SJCRH30 (cell line): ENCODE measurements around the gene ATP2B1. TPM values are rescaled to one million over a fixed set of nuclear protein-coding genes. Genes with fewer than 3 reads are reported as not detected.
"Not testable (repeated sequence)": the region's sequence is repeated elsewhere in the genome, so short reads cannot be mapped to it uniquely, and the experiment has no call there.

ENCODE experiments used
- DNase-seq, 2 experiments: peaks; one replicate each; pipeline ENCODE4 v3.0.0-alpha.2; 2015 to 2020
- H3K27ac ChIP-seq: fragments of 250-450 bp; sonication (Bioruptor Pico); 2 replicates; pipeline ENCODE4 v1.5.1; 2020; ENCODE audit warnings: mild to moderate bottlenecking, moderate library complexity
- H3K27me3 ChIP-seq: fragments of 250-450 bp; sonication (Bioruptor Pico); 2 replicates; pipeline ENCODE4 v1.5.1; 2020; ENCODE audit warnings: mild to moderate bottlenecking, moderate library complexity
- H3K36me3 ChIP-seq: fragments of 250-450 bp; sonication (Bioruptor Pico); 2 replicates; pipeline ENCODE4 v1.5.1; 2020; ENCODE audit warnings: mild to moderate bottlenecking, moderate library complexity
- H3K4me1 ChIP-seq: fragments of 250-450 bp; sonication (Bioruptor Pico); 2 replicates; pipeline ENCODE4 v1.5.1; 2020; ENCODE audit warnings: mild to moderate bottlenecking, moderate library complexity
- H3K4me3 ChIP-seq: fragments of 250-450 bp; sonication (Bioruptor Pico); 2 replicates; pipeline ENCODE4 v1.5.1; 2020; ENCODE audit warnings: mild to moderate bottlenecking, moderate library complexity
- H3K9me3 ChIP-seq: fragments of 250-450 bp; sonication (Bioruptor Pico); replicated peaks from 2 replicates; pipeline ENCODE4 v1.5.1; 2020; ENCODE audit warnings: mild to moderate bottlenecking, moderate library complexity
- total RNA-seq: library from RNA; depleted of rRNA; stranded (reverse); fragments of >200 nt; shearing (Covaris generic); gene quantifications from 2 replicates; pipeline ENCODE4 v1.2.3, GENCODE V29; 2014

The ATP2B1 gene
- total RNA-seq, 1 experiment from 2014 or later, result 181 TPM

DNA sequence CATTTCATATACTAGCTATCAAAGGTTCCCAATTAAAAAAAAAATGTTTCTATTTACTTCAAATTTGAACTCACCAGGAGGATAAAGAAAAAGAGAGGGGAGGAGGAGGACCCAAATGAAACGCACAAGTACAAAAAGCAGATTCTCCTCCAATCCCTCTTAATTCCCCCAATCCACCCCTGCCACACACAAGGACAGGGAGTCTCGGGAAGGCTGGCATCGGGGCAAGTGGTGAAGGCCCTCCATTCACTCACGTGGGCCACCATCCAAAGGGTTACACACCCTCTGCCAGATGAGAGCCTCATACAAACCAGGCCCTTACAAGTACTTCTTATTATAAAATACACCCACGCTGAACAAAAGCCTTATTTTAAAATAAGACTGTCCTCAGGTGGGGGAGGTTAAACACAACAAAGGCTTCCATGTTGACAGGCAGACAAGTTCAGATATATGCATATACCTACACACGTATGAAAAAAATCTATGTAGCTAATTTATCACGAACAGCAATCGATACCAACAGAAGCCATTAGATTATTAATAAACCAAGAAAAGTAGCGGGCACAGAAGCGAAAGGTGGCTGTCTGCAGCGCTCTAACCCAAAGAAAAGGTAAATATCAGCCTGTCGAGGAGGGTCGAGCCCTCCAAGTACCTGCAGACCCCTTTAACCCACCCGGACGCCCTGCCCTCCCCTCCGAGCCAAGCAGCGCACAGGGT is 1.5 kb downstream of the ATP2B1 start:
- H3K4me3 ChIP-seq, result peak overlapping the region; percentile 87
- peaks cover 20% of the 10 kb centered on the region for H3K4me1 ChIP-seq
- DNase-seq, result peak; percentile 58 to 73
- no peaks in the 10 kb centered on the region for H3K9me3 ChIP-seq
- no peaks in the 10 kb centered on the region for H3K27me3 ChIP-seq
- H3K27ac ChIP-seq, result peak overlapping the region; percentile 96
- peaks cover 7% of the 10 kb centered on the region; the same call in 1 of the 2 replicates for H3K36me3 ChIP-seq

DNA sequence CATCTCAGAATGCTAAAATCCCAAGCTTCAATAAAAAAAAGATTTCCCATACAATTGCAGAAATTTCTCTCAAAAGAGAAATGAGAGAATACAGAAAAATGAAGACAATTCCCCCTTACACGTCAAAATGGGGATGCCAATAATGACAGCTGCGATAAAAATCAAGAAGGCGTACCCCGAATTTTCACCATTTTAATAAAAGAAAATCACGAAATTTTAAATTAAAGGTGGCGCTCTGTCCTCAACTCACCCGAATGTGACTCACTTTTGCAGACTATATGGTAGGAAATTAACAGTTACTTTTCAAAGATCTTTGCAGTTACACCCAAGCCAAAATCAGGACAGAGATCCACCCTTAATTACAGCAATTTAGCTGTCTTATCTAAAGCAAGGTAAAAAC is 2.1 kb downstream of the ATP2B1 start:
- Histone ChIP-seq H3K36me3 (peaks cover 11% of the 10 kb centered on the region), H3K27ac (peak overlapping the region; percentile 96), H3K9me3 (no peaks in the 10 kb centered on the region), H3K4me1 (peaks cover 20% of the 10 kb centered on the region), H3K4me3 (peak overlapping the region; percentile 87), H3K27me3 (no peaks in the 10 kb centered on the region)
- no peak for DNase-seq

DNA sequence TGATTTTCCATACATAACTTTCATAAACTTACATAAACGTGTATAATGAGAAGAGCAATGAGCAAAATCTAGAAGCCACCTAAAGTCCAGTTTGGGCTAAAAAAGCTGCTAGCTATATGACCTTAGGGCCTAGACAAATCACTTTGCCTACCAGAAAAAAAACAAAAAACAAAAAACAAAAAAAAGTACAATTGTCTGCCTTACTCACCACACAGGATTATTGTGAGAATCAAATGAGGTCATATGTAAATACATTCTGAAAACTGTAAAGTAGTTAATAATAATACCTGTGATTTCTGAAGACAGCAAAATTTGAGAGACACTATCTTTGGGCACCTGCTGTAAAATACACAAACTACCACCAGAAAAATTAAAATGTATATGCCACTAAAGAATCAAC is 4.2 kb downstream of the ATP2B1 start:
- Histone ChIP-seq H3K4me3 (no peak overlapping the region), H3K27me3 (no peaks in the 10 kb centered on the region), H3K4me1 (peaks cover 20% of the 10 kb centered on the region), H3K9me3 (no peaks in the 10 kb centered on the region), H3K27ac (no peak overlapping the region), H3K36me3 (peaks cover 15% of the 10 kb centered on the region)
- no peak for DNase-seq

DNA sequence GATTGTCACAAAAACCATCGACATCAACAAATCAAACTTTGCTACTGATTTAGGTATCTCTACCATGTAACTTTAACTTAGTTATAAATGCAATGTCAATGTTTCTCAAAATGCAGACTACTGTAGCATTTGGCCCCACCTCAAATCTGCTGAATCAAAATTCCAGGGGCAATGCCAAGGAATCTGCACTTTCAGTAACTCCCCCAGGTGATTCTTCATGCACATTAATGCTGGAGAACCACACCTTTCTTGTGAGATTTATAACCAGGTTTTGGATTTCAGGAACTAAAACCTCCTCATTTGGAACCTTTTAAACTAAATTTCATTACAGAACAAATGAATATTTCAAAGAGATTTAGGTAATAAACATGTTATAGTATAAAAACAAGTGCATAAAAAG is 4.9 kb downstream of the ATP2B1 start:
- Histone ChIP-seq H3K27me3 (no peaks in the 10 kb centered on the region), H3K9me3 (no peaks in the 10 kb centered on the region), H3K27ac (no peak overlapping the region), H3K36me3 (peaks cover 15% of the 10 kb centered on the region), H3K4me1 (peaks cover 20% of the 10 kb centered on the region), H3K4me3 (no peak overlapping the region)
- no peak for DNase-seq

DNA sequence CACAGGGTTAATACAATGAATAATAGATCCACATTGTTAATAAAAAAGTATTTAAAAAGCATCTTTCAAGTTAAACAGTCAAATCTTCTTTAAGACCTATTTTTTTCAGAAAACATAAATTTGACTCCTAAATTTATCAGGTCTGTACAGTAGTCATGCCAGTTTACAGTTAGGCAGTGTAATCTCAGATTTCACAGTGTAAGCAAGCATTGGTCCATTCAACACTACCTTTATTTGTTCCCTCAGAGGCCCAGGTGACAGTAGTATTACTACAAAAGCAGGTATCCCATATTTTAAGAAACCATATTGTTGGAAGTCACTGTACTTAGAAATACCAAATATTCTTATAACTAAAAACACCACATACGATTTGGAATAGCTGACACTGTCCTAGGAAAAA is 6.1 kb downstream of the ATP2B1 start:
- Histone ChIP-seq H3K27ac (no peak overlapping the region), H3K9me3 (no peaks in the 10 kb centered on the region), H3K4me1 (peaks cover 20% of the 10 kb centered on the region), H3K36me3 (peaks cover 20% of the 10 kb centered on the region), H3K27me3 (no peaks in the 10 kb centered on the region), H3K4me3 (no peak overlapping the region)
- no peak for DNase-seq

DNA sequence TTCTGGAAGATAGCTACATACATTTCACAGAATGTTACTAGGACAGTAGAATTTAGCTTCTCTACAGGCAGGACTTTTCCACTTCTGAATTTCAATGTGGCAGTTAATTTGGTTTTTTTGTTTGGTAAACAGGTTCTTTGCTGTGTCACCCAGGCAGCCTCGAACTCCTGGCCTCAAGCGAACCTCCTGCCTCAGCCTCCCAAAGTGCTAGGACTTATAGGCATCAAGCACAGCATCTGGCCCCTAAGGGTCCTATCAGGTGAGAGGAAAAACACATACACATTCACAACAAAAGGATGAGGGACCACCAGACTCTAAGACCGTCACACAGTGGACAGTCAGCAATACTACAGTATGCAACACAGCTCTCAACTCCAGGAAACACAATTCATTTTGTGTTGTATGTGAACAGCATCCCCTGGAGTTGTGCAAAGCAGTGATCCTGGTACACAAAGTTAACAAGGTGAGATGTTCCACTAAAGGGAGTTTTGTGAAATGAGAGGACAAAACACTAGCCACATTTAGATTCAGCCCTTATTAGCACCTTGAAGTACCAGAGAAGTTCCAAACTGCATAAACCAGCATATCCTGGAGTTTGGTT is 6.9 kb downstream of the ATP2B1 start:
- Histone ChIP-seq H3K4me3 (no peak overlapping the region), H3K27me3 (no peaks in the 10 kb centered on the region), H3K27ac (no peak overlapping the region), H3K36me3 (peaks cover 20% of the 10 kb centered on the region), H3K9me3 (no peaks in the 10 kb centered on the region), H3K4me1 (peaks cover 20% of the 10 kb centered on the region)
- no peak for DNase-seq

DNA sequence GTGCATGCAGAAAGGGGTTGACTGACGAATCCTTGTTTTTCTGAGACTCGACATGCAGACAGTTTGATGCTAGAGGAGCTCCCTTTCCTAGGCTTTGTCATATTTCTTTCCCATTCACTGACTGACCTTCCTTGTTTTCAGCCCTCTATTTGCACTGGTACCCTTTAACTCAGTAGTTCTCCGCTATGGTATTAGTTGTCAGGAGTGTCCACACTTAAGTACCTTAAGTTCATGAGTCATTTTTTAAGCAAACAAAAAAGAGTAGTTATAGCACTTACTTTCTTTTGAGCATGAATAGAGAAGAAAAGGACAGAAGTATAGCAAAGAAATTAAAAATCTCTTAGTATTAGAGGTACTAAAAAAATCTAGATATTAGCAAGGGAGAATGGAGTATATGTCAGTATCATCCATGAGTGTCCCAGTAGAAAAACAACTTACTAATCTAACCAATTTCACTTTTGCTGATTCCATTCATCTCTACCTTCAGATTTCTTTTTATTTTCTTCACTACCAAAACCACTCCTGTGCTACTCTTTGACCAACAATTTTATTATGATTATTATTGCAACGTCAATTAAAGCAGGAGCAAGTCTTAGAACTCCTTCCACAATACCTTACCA is 8.3 kb downstream of the ATP2B1 start:
- Histone ChIP-seq H3K27me3 (no peaks in the 10 kb centered on the region), H3K27ac (no peak overlapping the region), H3K4me3 (no peak overlapping the region), H3K36me3 (peaks cover 20% of the 10 kb centered on the region), H3K9me3 (no peaks in the 10 kb centered on the region), H3K4me1 (peaks cover 30% of the 10 kb centered on the region)
- no peak for DNase-seq

DNA sequence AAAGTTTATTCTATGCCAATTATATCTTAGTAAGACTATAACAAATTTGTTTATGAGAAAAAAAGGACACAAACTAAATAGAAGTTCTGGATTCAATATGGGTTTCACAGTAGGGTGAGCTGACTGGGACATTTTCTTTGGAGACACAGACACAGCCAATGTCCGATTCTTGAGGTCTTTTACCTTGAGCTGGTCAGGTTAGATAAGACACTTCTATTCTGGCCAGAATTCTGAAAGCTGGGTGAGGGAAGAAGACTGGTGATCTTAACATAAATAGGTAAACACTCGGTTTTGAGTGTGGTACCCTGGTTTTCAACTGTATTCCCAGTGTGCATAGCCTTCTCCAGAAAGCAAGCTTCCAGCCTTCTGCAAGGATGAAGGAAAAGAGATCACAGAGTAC is 10.0 kb downstream of the ATP2B1 start:
- H3K4me3 ChIP-seq, result no peak overlapping the region
- peaks cover 15% of the 10 kb centered on the region for H3K36me3 ChIP-seq
- no peak for DNase-seq
- no peaks in the 10 kb centered on the region for H3K27me3 ChIP-seq
- H3K27ac ChIP-seq, result no peak overlapping the region
- peaks cover 34% of the 10 kb centered on the region for H3K4me1 ChIP-seq
- no peaks in the 10 kb centered on the region for H3K9me3 ChIP-seq

DNA sequence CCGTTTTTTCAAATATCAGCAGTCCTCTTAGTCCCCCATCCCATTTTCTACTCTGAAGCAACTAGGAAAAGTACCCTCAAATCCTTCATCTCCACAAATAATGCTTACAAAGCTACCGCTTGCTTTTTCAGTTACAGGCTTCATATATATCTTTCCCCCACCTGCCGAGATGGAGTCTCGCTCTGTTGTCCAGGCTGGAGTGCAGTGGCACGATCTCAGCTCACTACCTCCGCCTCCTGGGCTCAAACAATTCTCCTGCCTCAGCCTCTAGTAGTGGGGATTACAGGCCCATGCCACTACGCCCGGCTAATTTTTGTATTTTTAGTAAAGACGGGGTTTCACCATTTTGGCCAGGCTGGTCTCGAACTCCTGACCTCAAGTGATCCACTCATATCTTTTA is 10.9 kb downstream of the ATP2B1 start:
- not testable (repeated sequence) for H3K4me3 ChIP-seq, DNase-seq, H3K27ac ChIP-seq, H3K27me3 ChIP-seq, H3K9me3 ChIP-seq
- H3K4me1 ChIP-seq, result peaks cover 34% of the 10 kb centered on the region
- H3K36me3 ChIP-seq, result peaks cover 15% of the 10 kb centered on the region

DNA sequence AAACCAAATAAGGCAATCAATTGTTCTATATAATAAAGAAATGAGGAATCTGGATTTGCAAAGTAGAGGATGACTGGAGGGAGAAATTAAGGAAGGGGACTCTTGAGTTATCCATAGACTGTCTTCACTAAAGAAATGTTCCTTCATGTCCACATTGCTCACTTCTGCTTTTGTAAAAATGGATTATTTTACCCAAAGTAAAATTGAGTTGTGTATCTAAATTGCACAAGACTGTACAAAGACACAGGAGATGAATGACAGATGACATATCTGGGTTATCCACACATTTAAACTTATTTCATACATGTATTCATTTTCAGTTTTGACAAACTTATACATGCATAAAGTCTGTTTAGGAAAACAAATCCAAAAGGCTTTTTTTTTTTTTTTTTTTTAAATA is 11.3 kb downstream of the ATP2B1 start:
- Histone ChIP-seq H3K27ac (no peak overlapping the region), H3K9me3 (no peaks in the 10 kb centered on the region), H3K4me1 (peaks cover 33% of the 10 kb centered on the region), H3K4me3 (no peak overlapping the region), H3K27me3 (no peaks in the 10 kb centered on the region), H3K36me3 (peaks cover 12% of the 10 kb centered on the region)
- DNase-seq, result no peak

DNA sequence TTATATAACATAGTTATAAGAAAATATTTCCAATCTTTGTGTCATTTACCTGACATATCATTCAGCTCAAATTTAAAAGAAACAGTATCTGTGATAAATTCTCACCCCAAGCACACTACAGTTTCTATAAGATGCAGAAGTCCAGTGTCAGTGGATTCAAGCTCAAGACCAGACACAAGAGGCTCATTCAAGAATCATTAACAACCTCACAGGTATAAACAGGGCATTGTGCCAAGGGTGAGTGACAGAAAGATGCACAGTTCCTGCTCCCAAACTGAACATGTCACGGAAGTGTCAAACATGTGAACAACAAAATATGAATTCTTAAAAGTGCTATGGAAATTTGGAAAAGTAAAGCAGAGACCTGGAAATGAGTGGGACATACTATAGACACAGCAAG is 12.8 kb downstream of the ATP2B1 start:
- no peak for DNase-seq
- Histone ChIP-seq H3K27ac (no peak overlapping the region), H3K9me3 (no peaks in the 10 kb centered on the region), H3K36me3 (peaks cover 9% of the 10 kb centered on the region), H3K27me3 (no peaks in the 10 kb centered on the region), H3K4me1 (peaks cover 42% of the 10 kb centered on the region), H3K4me3 (no peak overlapping the region)

DNA sequence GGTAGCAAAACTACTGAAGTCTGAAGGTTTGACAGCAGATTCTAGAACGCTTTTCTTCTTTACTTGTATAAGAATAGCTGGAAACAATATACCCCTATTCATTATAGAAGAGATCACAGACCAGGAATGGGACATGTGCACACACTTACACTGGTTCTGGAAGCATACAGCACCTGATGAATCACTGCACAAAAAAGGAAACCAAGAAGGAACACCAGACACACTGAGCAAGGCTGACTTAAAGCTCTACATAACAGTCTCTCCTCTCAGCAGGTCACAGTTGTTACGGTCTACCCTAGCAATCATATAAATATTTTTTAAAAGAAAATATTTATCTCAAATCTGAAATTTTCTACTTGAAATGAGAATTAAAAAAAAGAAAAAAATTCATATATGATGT is 13.5 kb downstream of the ATP2B1 start:
- Histone ChIP-seq H3K9me3 (no peaks in the 10 kb centered on the region), H3K27ac (no peak overlapping the region), H3K4me3 (no peak overlapping the region), H3K4me1 (peaks cover 49% of the 10 kb centered on the region), H3K36me3 (peaks cover 5% of the 10 kb centered on the region), H3K27me3 (no peaks in the 10 kb centered on the region)
- no peak for DNase-seq

DNA sequence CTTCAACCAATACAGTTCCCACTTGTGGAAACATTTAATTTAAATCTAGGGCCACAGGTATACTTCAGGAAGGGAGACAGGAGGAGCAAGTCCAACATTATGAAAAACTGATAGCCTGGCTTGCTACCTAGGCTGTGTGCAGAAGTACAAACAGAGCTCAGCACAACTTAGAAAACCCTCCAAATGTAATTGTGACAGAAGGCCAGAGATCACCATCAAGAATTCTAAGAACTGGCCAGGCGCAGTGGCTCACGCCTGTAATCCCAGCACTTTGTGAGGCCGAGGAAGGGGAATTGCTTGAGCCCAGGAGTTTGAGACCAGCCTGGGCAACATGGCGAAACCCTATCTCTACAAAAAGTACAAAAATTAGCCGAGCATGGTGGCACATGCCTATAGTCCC is 14.1 kb downstream of the ATP2B1 start:
- H3K27me3 ChIP-seq, result no peaks in the 10 kb centered on the region
- peaks cover 5% of the 10 kb centered on the region for H3K36me3 ChIP-seq
- peaks cover 51% of the 10 kb centered on the region for H3K4me1 ChIP-seq
- no peak overlapping the region for H3K4me3 ChIP-seq
- DNase-seq, result no peak
- H3K27ac ChIP-seq, result peak overlapping the region; percentile 76
- no peaks in the 10 kb centered on the region for H3K9me3 ChIP-seq

DNA sequence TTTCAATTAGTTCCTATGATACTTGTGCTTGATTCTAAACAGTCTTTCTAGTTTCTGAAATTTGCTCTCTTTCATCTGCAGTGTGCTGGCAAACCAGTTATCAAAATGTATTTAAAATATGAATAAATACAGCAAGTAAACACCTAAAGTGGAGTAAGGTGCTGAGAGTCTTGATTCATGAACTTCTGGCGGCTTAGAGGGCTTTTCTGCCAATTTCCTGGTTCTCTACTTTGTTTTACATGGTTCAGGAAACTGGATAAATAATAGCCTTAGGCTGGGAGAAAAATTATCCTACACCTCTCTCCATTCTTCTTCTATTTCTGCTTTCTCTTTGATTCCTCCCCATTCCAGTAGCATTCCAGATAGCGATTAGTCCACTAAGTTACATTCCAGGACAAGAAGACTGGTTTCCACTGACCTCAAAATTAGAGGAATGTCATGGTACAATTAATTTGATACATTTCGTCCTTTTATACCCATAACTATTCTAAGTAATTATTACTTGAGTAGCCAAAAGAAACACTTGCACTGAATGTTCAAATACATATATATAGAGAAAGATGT is 14.9 kb downstream of the ATP2B1 start:
- Histone ChIP-seq H3K36me3 (peaks cover 5% of the 10 kb centered on the region), H3K27me3 (no peaks in the 10 kb centered on the region), H3K27ac (peak overlapping the region; percentile 76), H3K9me3 (no peaks in the 10 kb centered on the region), H3K4me1 (peaks cover 55% of the 10 kb centered on the region), H3K4me3 (no peak overlapping the region)
- DNase-seq, result peak; percentile 11 to 74

DNA sequence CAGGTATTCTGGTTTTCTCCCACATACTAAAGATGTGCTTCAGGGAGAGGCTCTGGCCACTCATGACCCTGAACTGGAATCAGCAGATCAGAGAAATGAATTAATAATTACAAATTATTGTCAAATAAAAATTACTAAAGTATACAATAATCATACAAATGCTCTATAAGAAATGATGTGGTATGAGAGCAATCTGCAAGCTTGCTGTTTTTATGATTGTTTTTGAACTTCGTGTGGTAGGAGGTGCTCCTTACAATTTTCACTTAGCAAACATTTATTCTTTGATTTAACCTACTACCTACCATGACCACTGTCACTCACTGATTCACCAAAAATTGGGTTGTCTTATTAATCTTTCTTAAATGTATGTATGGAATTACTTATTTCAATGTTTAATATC is 16.2 kb downstream of the ATP2B1 start:
- H3K36me3 ChIP-seq, result no peaks in the 10 kb centered on the region
- peaks cover 57% of the 10 kb centered on the region for H3K4me1 ChIP-seq
- no peaks in the 10 kb centered on the region for H3K9me3 ChIP-seq
- H3K4me3 ChIP-seq, result no peak overlapping the region
- H3K27me3 ChIP-seq, result no peaks in the 10 kb centered on the region
- DNase-seq, result no peak
- H3K27ac ChIP-seq, result no peak overlapping the region
